H4 (cell line): ENCODE data around the gene PCDHA3. TPM values are rescaled to one million over a fixed set of nuclear protein-coding genes. Genes with fewer than 3 reads are reported as not detected.
"Not testable (repeated sequence)": the region's sequence is repeated elsewhere in the genome, so short reads cannot be mapped to it uniquely, and the experiment has no call there.

Experiments used
- DNase-seq: peaks from one replicate; pipeline ENCODE4 v3.0.0-alpha.2; 2015; ENCODE audit warnings: low spot score
- total RNA-seq: library from RNA; depleted of rRNA; stranded (reverse); fragments of >200 nt; shearing (Covaris generic); gene quantifications from 2 replicates; pipeline ENCODE4 v1.2.3, GENCODE V29; 2014

Gene PCDHA3
- total RNA-seq, 1 experiment from 2014 or later: 4.7 TPM

GRCh38 chr5:140821375-140822280 is 20.8 kb downstream of the PCDHA3 start, which contains the start of gene PCDHA5:
PCDHA5 (plus strand) TSS chr5:140821613.
- no peak for DNase-seq

- no peak for DNase-seq
Observed at GRCh38 chr5:140822281-140822629, 21.4 kb downstream of the PCDHA3 start.

GRCh38 chr5:140822969-140823368 is 22.1 kb downstream of the PCDHA3 start:
- DNase-seq: not testable (repeated sequence)

- DNase-seq: no peak
Observed at GRCh38 chr5:140823475-140823874, 22.6 kb downstream of the PCDHA3 start.

- DNase-seq: no peak
Observed at GRCh38 chr5:140827704-140828361, 27.0 kb downstream of the PCDHA3 start, which contains the start of gene PCDHA6. PCDHA6 (plus strand) TSS chr5:140827960; CDS start chr5:140828092, 132 bp downstream.

GRCh38 chr5:140828362-140828737 is 27.5 kb downstream of the PCDHA3 start:
- no peak for DNase-seq

- DNase-seq: not testable (repeated sequence)
Observed at GRCh38 chr5:140829511-140830501, 28.9 kb downstream of the PCDHA3 start.

GRCh38 chr5:140833993-140834392 is 33.1 kb downstream of the PCDHA3 start, which contains the start of gene PCDHA7:
PCDHA7 (plus strand) TSS chr5:140834269; CDS start chr5:140834384, 115 bp downstream.
- no peak for DNase-seq

- DNase-seq: not testable (repeated sequence)
Observed at GRCh38 chr5:140834439-140835008, 33.7 kb downstream of the PCDHA3 start.

- no peak for DNase-seq
Observed at GRCh38 chr5:140835622-140836510, 35.0 kb downstream of the PCDHA3 start.

GRCh38 chr5:140840978-140841962 is 40.4 kb downstream of the PCDHA3 start, which contains the start of gene PCDHA8:
PCDHA8 (plus strand) TSS chr5:140841187; CDS start chr5:140841322, 135 bp downstream.
- peak; percentile 19 for DNase-seq

GRCh38 chr5:140842798-140843733 is 42.2 kb downstream of the PCDHA3 start:
- DNase-seq: no peak

- not testable (repeated sequence) for DNase-seq
Observed at GRCh38 chr5:140848139-140849102, 47.6 kb downstream of the PCDHA3 start, which contains the start of gene PCDHA9. PCDHA9 (plus strand) TSS chr5:140848382; CDS start chr5:140848496, 114 bp downstream.

GRCh38 chr5:140849831-140850634 is 49.2 kb downstream of the PCDHA3 start:
- DNase-seq: not testable (repeated sequence)
